Mesothelial cell of epicardium (in vitro differentiated cells): ENCODE measurements around the gene RBM12. TPM values are rescaled to one million over a fixed set of nuclear protein-coding genes. Genes with fewer than 3 reads are reported as not detected.
A peak's percentile ranks its signal among the peaks of the same experiment; 100 is the strongest.

Experiments
- DNase-seq, 2 experiments: peaks; one replicate each; pipeline ENCODE4 v3.0.0; 2021; ENCODE audit warnings: low spot score in 2 of 2; ENCODE audit not compliant: unreplicated experiment in 2 of 2
- H3K27ac Mint-ChIP-seq: 2 replicates; pipeline ENCODE4 v1.8.0; 2021; ENCODE audit warnings: mixed read lengths
- H3K27me3 Mint-ChIP-seq: 2 replicates; pipeline ENCODE4 v1.8.0; 2021; ENCODE audit warnings: low read depth, mixed read lengths
- H3K36me3 Mint-ChIP-seq: 2 replicates; pipeline ENCODE4 v1.8.0; 2021; ENCODE audit warnings: mixed read lengths
- H3K4me1 Mint-ChIP-seq: 2 replicates; pipeline ENCODE4 v1.8.0; 2021; ENCODE audit warnings: mixed read lengths
- H3K4me3 Mint-ChIP-seq: 2 replicates; pipeline ENCODE4 v1.8.0; 2021; ENCODE audit warnings: mild to moderate bottlenecking, moderate library complexity, mixed read lengths
- H3K9me3 Mint-ChIP-seq: 2 replicates; pipeline ENCODE4 v1.8.0; 2021; ENCODE audit warnings: mixed read lengths
- CTCF ChIP-seq: fragments of 200-600 bp; sonication (generic); IDR thresholded peaks from one replicate; pipeline ENCODE4 v1.5.0; 2021; ENCODE audit warnings: antibody characterized with exemption; ENCODE audit not compliant: unreplicated experiment
- total RNA-seq: library from RNA; stranded (reverse); gene quantifications from 3 replicates; pipeline ENCODE4 v1.2.1, GENCODE V29; 2021

RBM12 gene
- total RNA-seq, 1 donor from 2014 or later = 154 TPM

GRCh38 chr20:35665949-35666288, 1.2 kb upstream of the RBM12 start:
- Mint-ChIP-seq H3K4me3 (peak overlapping the region; percentile 13), H3K9me3 (no peaks in the 10 kb centered on the region), H3K27me3 (no peaks in the 10 kb centered on the region), H3K4me1 (peaks cover 33% of the 10 kb centered on the region), H3K27ac (peak overlapping the region; percentile 81), H3K36me3 (peaks cover 5% of the 10 kb centered on the region)
- DNase-seq = no peak
- no peak for TF ChIP-seq CTCF

- no peaks in the 10 kb centered on the region for H3K27me3 Mint-ChIP-seq
- peak in 1 of 2 experiments; percentile 42 for DNase-seq
- H3K4me1 Mint-ChIP-seq = peaks cover 52% of the 10 kb centered on the region
- peak overlapping the region; percentile 100 for H3K27ac Mint-ChIP-seq
- peak overlapping the region; percentile 95 for H3K4me3 Mint-ChIP-seq
- TF ChIP-seq CTCF = no peak
- H3K36me3 Mint-ChIP-seq = peaks cover 4% of the 10 kb centered on the region
- no peaks in the 10 kb centered on the region for H3K9me3 Mint-ChIP-seq
These were observed 909 bp downstream of the RBM12 start for GRCh38 chr20:35663516-35664465.

- H3K36me3 Mint-ChIP-seq = no peaks in the 10 kb centered on the region
- DNase-seq = no peak
- no peaks in the 10 kb centered on the region for H3K27me3 Mint-ChIP-seq
- no peaks in the 10 kb centered on the region for H3K9me3 Mint-ChIP-seq
- H3K4me3 Mint-ChIP-seq = peak overlapping the region; percentile 95
- peaks cover 52% of the 10 kb centered on the region for H3K4me1 Mint-ChIP-seq
- H3K27ac Mint-ChIP-seq = peak overlapping the region; percentile 86
- no peak for TF ChIP-seq CTCF
These were observed 2.1 kb downstream of the RBM12 start for GRCh38 chr20:35662551-35662950.

- peak overlapping the region; percentile 95 for H3K4me3 Mint-ChIP-seq
- H3K36me3 Mint-ChIP-seq = peaks cover 3% of the 10 kb centered on the region
- no peaks in the 10 kb centered on the region for H3K9me3 Mint-ChIP-seq
- TF ChIP-seq CTCF = no peak
- no peak for DNase-seq
- no peaks in the 10 kb centered on the region for H3K27me3 Mint-ChIP-seq
- peak overlapping the region; percentile 86 for H3K27ac Mint-ChIP-seq
- H3K4me1 Mint-ChIP-seq = peaks cover 57% of the 10 kb centered on the region
These were observed 2.8 kb downstream of the RBM12 start for GRCh38 chr20:35661908-35662307.

- TF ChIP-seq CTCF = no peak
- peak overlapping the region; percentile 95 for H3K4me3 Mint-ChIP-seq
- peaks cover 57% of the 10 kb centered on the region for H3K4me1 Mint-ChIP-seq
- peaks cover 3% of the 10 kb centered on the region for H3K36me3 Mint-ChIP-seq
- no peaks in the 10 kb centered on the region for H3K27me3 Mint-ChIP-seq
- no peak for DNase-seq
- H3K9me3 Mint-ChIP-seq = no peaks in the 10 kb centered on the region
- H3K27ac Mint-ChIP-seq = peak overlapping the region; percentile 86
These were observed 3.6 kb downstream of the RBM12 start for GRCh38 chr20:35661053-35661452.
